ENCODE data around the gene OXNAD1. TPM values are rescaled to one million over a fixed set of nuclear protein-coding genes. Genes with fewer than 3 reads are reported as not detected.

Gene OXNAD1
- total RNA-seq, 4 donors from 2014 or later = 10.3 to 17.8 (median 13.3) TPM

DNA sequence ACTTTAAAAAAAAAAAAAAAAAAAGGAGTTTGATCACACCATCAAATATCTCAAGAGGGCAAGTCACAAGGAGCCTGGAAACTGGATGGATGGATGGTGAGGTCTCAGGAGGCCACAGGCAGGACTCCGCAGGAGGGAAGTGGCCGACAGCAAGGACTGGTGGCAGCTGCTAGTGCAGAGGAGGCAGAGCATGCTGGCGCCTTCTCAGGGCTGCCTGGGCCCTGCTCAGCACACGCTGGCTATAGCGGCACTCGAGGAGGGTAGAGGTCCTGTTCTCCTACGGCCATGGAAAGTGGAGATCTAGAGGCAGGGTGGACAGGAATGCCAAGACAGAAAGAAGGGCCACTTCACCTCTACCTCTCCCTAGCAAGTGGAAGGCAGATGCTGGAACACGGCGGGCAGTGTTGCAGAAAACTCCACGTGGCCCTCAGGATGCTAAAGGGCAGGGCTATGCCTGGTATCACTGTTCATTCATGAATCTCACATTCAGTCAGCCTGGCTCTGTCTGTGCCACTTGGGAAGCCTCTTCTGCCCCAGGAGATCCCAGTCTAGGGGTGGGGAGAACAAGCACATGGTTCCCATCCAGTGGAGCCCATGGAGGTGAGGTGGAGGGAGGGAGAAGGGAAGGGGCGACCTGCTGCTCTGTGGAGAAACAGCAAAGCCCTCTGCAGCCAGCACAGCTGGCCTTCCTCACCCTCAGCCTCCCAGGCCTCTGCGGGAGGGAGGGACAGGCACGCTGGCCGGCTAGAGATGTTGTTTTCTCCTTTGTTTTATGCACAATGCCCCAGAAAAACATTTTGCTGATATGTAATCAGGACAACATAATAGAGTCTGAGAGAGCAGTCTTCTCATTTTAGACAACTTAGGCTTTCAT, 71.0 kb downstream of the OXNAD1 start:
- TF ChIP-seq POLR2A (IDR thresholded peaks at IDR 0.05) = no peak
- no peak for TF ChIP-seq POLR2AphosphoS5 (IDR thresholded peaks at IDR 0.05)
- TF ChIP-seq EP300 (IDR thresholded peaks at IDR 0.05) = no peak
- TF ChIP-seq, protein P1, sequence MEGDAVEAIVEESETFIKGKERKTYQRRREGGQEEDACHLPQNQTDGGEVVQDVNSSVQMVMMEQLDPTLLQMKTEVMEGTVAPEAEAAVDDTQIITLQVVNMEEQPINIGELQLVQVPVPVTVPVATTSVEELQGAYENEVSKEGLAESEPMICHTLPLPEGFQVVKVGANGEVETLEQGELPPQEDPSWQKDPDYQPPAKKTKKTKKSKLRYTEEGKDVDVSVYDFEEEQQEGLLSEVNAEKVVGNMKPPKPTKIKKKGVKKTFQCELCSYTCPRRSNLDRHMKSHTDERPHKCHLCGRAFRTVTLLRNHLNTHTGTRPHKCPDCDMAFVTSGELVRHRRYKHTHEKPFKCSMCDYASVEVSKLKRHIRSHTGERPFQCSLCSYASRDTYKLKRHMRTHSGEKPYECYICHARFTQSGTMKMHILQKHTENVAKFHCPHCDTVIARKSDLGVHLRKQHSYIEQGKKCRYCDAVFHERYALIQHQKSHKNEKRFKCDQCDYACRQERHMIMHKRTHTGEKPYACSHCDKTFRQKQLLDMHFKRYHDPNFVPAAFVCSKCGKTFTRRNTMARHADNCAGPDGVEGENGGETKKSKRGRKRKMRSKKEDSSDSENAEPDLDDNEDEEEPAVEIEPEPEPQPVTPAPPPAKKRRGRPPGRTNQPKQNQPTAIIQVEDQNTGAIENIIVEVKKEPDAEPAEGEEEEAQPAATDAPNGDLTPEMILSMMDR (IDR thresholded peaks at IDR 0.05) = no peak
- H3K27me3 ChIP-seq = no peaks in the 10 kb centered on the region
- H3K36me3 ChIP-seq = no peaks in the 10 kb centered on the region
- no peak overlapping the region for H3K4me3 ChIP-seq
- peak overlapping the region; percentile 11 for H3K27ac ChIP-seq
- no peaks in the 10 kb centered on the region for H3K9me3 ChIP-seq
- peaks cover 18% of the 10 kb centered on the region for H3K4me1 ChIP-seq
- DNase-seq (ENCODE audit: low spot score in 2 of 2) = no peak
- 88% methylated on average over 14 of the region's 14 CpGs for WGBS

DNA sequence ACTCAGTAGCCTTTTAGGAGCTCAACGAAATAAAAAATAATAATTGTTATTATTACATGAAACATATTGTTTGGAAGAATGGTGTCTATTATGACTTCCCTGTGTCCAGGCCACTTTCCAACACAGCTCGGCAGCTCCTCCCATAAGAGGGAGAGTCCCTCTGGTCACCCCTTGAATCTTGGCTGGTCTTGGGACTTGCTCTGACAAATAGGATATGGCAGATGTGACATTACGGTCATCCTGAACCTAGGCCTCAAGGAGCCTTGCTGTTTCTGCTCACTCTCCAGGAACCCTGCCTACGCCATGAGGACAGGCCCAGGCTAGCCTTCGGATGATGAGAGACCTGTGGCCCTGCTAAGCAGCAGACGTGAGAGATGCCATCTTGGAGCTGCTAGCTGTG, 71.8 kb downstream of the OXNAD1 start:
- Histone ChIP-seq H3K27me3 (no peaks in the 10 kb centered on the region), H3K4me3 (no peak overlapping the region), H3K36me3 (no peaks in the 10 kb centered on the region), H3K4me1 (peaks cover 18% of the 10 kb centered on the region), H3K9me3 (no peaks in the 10 kb centered on the region), H3K27ac (peak overlapping the region; percentile 7)
- TF ChIP-seq POLR2AphosphoS5 (IDR thresholded peaks at IDR 0.05) (no peak), POLR2A (IDR thresholded peaks at IDR 0.05) (no peak), EP300 (IDR thresholded peaks at IDR 0.05) (no peak)
- TF ChIP-seq, protein P1 (IDR thresholded peaks at IDR 0.05) = no peak
- DNase-seq (ENCODE audit: low spot score in 2 of 2) = no peak
- 84% methylated on average over 6 of the region's 6 CpGs for WGBS

DNA sequence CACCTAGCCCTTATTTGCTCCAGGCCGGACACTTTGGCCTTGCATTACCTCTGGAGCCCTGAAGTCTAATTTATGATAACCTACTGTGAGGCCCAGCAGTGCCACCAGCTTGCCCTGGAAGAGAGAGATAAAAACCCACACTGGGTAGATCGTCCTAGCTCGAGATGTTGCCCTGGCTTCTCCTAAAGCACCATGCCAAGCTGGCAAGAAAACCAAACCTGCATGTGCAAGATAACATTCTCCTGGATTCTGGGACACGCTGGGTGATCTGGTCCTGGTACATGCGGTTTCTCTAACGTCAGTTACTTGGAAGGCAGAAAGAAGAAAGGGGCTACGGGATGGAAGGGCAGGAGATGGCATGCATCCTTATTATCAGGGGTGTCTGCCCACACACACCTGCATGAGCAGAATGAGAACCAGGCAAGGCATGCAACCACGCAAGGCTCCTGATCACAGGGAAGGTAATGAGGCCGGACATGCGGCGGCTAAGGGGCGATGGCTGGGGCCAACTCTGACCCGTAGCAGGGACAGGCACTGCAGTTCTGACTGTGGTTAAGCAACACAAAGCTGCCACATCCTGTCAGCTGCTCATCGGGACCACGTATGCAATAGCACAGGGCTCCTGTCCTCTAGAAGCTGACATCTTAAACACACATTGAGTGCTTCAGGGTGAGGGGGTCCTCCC, 73.0 kb downstream of the OXNAD1 start:
- no peak for DNase-seq (ENCODE audit: low spot score in 2 of 2)
- Histone ChIP-seq H3K27ac (peak overlapping the region; percentile 60), H3K36me3 (no peaks in the 10 kb centered on the region), H3K27me3 (no peaks in the 10 kb centered on the region), H3K9me3 (no peaks in the 10 kb centered on the region), H3K4me1 (peaks cover 18% of the 10 kb centered on the region), H3K4me3 (no peak overlapping the region)
- TF ChIP-seq POLR2A (IDR thresholded peaks at IDR 0.05) (no peak), EP300 (IDR thresholded peaks at IDR 0.05) (no peak), POLR2AphosphoS5 (IDR thresholded peaks at IDR 0.05) (no peak)
- TF ChIP-seq, protein P1 (IDR thresholded peaks at IDR 0.05) = no peak
- 91% methylated on average over 15 of the region's 15 CpGs for WGBS

DNA sequence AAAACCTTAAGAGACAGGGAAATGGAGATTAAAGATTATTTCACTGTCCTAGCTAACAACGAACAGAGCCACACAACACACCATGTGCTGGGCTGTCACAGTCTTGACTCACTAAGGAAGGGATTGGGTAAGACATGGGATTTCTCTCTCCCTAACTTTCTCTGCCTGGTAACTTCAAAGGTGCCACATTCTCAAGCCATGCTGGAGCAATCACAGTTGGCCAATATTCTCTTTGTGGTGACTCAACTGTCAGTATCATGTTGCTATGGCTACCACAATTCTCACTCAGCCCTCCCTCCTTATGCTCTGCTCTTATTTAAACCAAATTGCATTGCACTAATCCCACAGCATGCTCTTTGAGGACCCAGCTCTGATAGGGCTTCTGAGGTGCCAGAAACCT, 74.0 kb downstream of the OXNAD1 start:
- Histone ChIP-seq H3K9me3 (no peaks in the 10 kb centered on the region), H3K36me3 (no peaks in the 10 kb centered on the region), H3K27ac (peak overlapping the region; percentile 60), H3K4me1 (peaks cover 18% of the 10 kb centered on the region), H3K4me3 (no peak overlapping the region), H3K27me3 (no peaks in the 10 kb centered on the region)
- WGBS = 56% methylated on average over 1 of the region's 1 CpG
- DNase-seq (ENCODE audit: low spot score in 2 of 2) = no peak
- no peak for TF ChIP-seq EP300 (IDR thresholded peaks at IDR 0.05)
- TF ChIP-seq POLR2A (IDR thresholded peaks at IDR 0.05) = no peak
- peak in 2 of 3 donors; percentile 74 to 98 for TF ChIP-seq POLR2AphosphoS5 (IDR thresholded peaks at IDR 0.05)

DNA sequence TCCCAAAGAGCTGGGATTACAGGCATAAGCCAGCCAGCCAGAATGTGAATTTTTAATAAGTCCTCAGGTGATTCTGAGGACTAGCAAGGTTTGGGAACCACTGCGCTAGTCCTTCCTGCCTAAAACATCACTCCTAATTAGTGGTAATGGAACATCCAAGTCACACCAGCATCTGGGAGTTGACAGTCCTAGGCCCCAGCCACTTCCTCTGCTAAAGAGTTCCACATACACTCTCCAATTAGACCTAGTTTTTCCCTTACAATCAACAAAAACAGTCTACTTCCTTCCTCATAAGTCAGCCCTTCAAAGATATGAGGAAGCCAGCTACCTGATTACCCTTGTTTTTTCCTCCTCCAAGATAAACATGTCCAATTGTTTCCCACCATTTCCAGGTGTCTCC, 78.1 kb downstream of the OXNAD1 start:
- H3K27ac ChIP-seq = no peak overlapping the region
- WGBS = 71% methylated on average over 1 of the region's 1 CpG
- peaks cover 2% of the 10 kb centered on the region for H3K36me3 ChIP-seq
- H3K9me3 ChIP-seq = no peaks in the 10 kb centered on the region
- H3K4me3 ChIP-seq = no peak overlapping the region
- peaks cover 11% of the 10 kb centered on the region for H3K4me1 ChIP-seq
- H3K27me3 ChIP-seq = no peaks in the 10 kb centered on the region
- no peak for DNase-seq (ENCODE audit: low spot score in 2 of 2)
- no peak for TF ChIP-seq EP300 (IDR thresholded peaks at IDR 0.05)
- no peak for TF ChIP-seq POLR2AphosphoS5 (IDR thresholded peaks at IDR 0.05)
- TF ChIP-seq POLR2A (IDR thresholded peaks at IDR 0.05) = no peak

Data from suprapubic skin (tissue), 4 donors.